PC-9 (cell line): ENCODE measurements around the gene SEL1L3. TPM values are rescaled to one million over a fixed set of nuclear protein-coding genes. Genes with fewer than 3 reads are reported as not detected.

Source experiments
- BruUV-seq: library from RNA; stranded (reverse); fragments of 400-500 nt; replicated peaks from 2 replicates; lab custom pipeline; 2021; lab: Mats Ljungman, UMichigan
- CTCF ChIA-PET: fragments of 300-600 bp; sonication (Branson Sonifier 250); formaldehyde crosslinking; loops from one replicate; lab custom pipeline; 2022; ENCODE audit warnings: antibody characterized with exemption; lab: Charles Lee
- POLR2A ChIA-PET: fragments of 300-600 bp; sonication (Branson Sonifier 250); formaldehyde crosslinking; loops from one replicate; lab custom pipeline; 2022; ENCODE audit warnings: antibody characterized with exemption; ENCODE audit not compliant: unreplicated experiment; lab: Charles Lee
- DNase-seq, 2 experiments: peaks; one replicate each; pipeline versions ENCODE4 v3.0.0 to v3.0.0-alpha.2; 2015 to 2022; ENCODE audit warnings: mixed read lengths in 1 of 2
- H2AFZ ChIP-seq: fragments of 200-600 bp; sonication (generic); 2 replicates; pipeline ENCODE4 v1.8.1; 2017; ENCODE audit warnings: antibody characterized with exemption
- H3F3A ChIP-seq: fragments of 200-600 bp; sonication (generic); 2 replicates; pipeline ENCODE4 v1.8.1; 2017; ENCODE audit warnings: antibody characterized with exemption, mild to moderate bottlenecking, low read depth; ENCODE audit not compliant: insufficient read depth
- H3K27ac ChIP-seq: fragments of 200-600 bp; sonication (generic); 2 replicates; pipeline ENCODE4 v1.6.1; 2016; ENCODE audit warnings: mixed run types
- H3K27me3 ChIP-seq: fragments of 200-600 bp; sonication (generic); 2 replicates; pipeline ENCODE4 v1.6.1; 2016; ENCODE audit warnings: low read depth, mixed run types; ENCODE audit not compliant: insufficient read depth
- H3K36me3 ChIP-seq: fragments of 200-600 bp; sonication (generic); 2 replicates; pipeline ENCODE4 v1.6.1; 2016; ENCODE audit warnings: low read depth, mixed run types
- H3K4me1 ChIP-seq: fragments of 200-600 bp; sonication (generic); replicated peaks from 2 replicates; pipeline ENCODE4 v1.6.1; 2016; ENCODE audit warnings: mixed run types; ENCODE audit not compliant: insufficient read depth
- H3K4me2 ChIP-seq: fragments of 200-600 bp; sonication (generic); 2 replicates; pipeline ENCODE4 v1.6.1; 2017; ENCODE audit warnings: mixed run types
- H3K4me3 ChIP-seq: fragments of 200-600 bp; sonication (generic); 2 replicates; pipeline ENCODE4 v1.6.1; 2016; ENCODE audit warnings: mixed run types
- H3K79me2 ChIP-seq: fragments of 200-600 bp; sonication (generic); 2 replicates; pipeline ENCODE4 v1.6.1; 2017; ENCODE audit warnings: low read depth, mixed run types
- H3K9me2 ChIP-seq: fragments of 200-600 bp; sonication (generic); 2 replicates; pipeline ENCODE4 v1.8.1; 2017; ENCODE audit warnings: mild to moderate bottlenecking; ENCODE audit not compliant: insufficient read depth
- H3K9me3 ChIP-seq: fragments of 200-600 bp; sonication (generic); 2 replicates; pipeline ENCODE4 v1.8.1; 2016; ENCODE audit warnings: low read depth; ENCODE audit not compliant: insufficient read depth
- H4K20me1 ChIP-seq: fragments of 200-600 bp; sonication (generic); 2 replicates; pipeline ENCODE4 v1.8.1; 2017; ENCODE audit not compliant: insufficient read depth
- EZH2 ChIP-seq: fragments of 200-600 bp; sonication (generic); IDR thresholded peaks from 2 replicates; pipeline ENCODE4 v1.8.0; 2017; ENCODE audit warnings: antibody characterized with exemption, low read depth
- intact Hi-C: fragments of 100-400 bp; cut with micrococcal nuclease; formaldehyde crosslinking; loops from one replicate; pipeline ENCODE4 v1.10.0; 2022; ENCODE audit not compliant: unreplicated experiment
- total RNA-seq: library from RNA; stranded (reverse); gene quantifications from 2 replicates; pipeline ENCODE4 v1.2.3, GENCODE V29; 2021
- TF ChIP-seq, protein P1 (sequence below): fragments of 200-600 bp; sonication (generic); conservative IDR thresholded peaks from 2 replicates; pipeline ENCODE4 v1.6.1; 2017; ENCODE audit warnings: mixed run types, antibody characterized with exemption, mild to moderate bottlenecking, moderate library complexity

Gene SEL1L3
- total RNA-seq, 1 experiment from 2014 or later, result 79.2 TPM

DNA sequence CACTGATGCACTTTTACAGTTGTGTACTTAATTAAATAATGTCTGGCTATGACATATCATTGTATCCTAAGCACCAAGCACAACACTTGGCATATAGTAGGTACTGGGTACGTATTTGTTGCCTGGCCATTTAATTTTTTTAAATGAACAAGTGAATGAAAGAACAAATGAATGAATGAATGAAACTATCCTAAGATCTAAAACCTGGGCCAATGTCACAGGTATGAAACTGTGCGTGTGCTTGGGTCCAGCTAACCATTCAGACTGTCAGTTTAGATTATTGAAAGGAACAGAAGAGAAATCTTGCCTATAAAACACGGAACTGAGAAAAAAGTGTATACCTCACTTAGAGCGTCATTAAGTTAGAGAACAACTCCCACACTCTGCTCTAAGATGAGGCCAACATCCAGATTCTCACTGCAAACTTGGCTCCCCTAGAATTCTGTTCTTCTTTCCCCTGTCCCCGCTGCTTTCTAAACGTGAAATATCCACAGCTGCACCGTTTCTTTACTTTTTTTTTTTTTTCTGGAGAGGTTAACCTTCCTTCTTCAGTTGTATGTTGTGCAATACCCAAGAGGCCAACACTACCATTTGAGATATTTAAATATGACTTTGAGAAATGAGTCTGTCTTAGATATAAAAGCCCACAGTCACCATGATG lies 17.3 kb upstream of the SEL1L3 start:
- DNase-seq, result no peak
- no peak overlapping the region for H2AFZ ChIP-seq
- CTCF ChIA-PET, result no interaction called here
- no peaks in the 10 kb centered on the region for H3F3A ChIP-seq
- H3K27ac ChIP-seq, result no peak overlapping the region
- H3K4me3 ChIP-seq, result no peak overlapping the region
- no peak overlapping the region for H3K4me2 ChIP-seq
- no peaks in the 10 kb centered on the region for H3K9me3 ChIP-seq
- TF ChIP-seq, protein P1, sequence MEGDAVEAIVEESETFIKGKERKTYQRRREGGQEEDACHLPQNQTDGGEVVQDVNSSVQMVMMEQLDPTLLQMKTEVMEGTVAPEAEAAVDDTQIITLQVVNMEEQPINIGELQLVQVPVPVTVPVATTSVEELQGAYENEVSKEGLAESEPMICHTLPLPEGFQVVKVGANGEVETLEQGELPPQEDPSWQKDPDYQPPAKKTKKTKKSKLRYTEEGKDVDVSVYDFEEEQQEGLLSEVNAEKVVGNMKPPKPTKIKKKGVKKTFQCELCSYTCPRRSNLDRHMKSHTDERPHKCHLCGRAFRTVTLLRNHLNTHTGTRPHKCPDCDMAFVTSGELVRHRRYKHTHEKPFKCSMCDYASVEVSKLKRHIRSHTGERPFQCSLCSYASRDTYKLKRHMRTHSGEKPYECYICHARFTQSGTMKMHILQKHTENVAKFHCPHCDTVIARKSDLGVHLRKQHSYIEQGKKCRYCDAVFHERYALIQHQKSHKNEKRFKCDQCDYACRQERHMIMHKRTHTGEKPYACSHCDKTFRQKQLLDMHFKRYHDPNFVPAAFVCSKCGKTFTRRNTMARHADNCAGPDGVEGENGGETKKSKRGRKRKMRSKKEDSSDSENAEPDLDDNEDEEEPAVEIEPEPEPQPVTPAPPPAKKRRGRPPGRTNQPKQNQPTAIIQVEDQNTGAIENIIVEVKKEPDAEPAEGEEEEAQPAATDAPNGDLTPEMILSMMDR, result no peak
- no peak for TF ChIP-seq EZH2
- POLR2A ChIA-PET, result interaction anchor here (0.7 kb wide), 1 partner anchor 1368 kb away, joined by 7 read pairs; no protein-coding TSS in a partner anchor
- no peaks in the 10 kb centered on the region for H3K79me2 ChIP-seq
- BruUV-seq, result no TSS peak
- H3K27me3 ChIP-seq, result no peaks in the 10 kb centered on the region
- H3K4me1 ChIP-seq, result no peaks in the 10 kb centered on the region
- intact Hi-C loops, result no loop called here
- no peaks in the 10 kb centered on the region for H4K20me1 ChIP-seq
- no peaks in the 10 kb centered on the region for H3K9me2 ChIP-seq
- H3K36me3 ChIP-seq, result no peaks in the 10 kb centered on the region

DNA sequence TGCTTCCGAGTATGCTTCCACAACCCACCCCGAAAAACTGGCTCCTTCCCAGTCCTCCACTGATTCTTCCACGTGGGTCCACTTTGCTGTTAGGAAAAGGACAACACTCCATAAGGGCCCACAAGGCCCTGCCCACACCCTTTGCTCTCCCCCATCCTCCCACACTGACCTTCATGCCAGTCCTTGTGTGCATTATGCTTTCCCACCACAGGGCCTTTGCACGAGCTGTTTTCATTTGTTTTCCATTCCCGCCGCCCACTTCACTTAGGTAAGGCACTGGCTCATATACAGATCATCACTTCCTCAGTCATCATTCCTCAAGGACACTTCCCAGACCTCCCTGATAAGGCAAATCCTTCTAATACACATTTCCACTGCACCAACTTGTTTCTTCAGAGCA lies 16.8 kb upstream of the SEL1L3 start:
- no TSS peak for BruUV-seq
- CTCF ChIA-PET, result no interaction called here
- no peak for DNase-seq
- no peaks in the 10 kb centered on the region for H3K9me2 ChIP-seq
- POLR2A ChIA-PET, result no interaction called here
- H3K9me3 ChIP-seq, result no peaks in the 10 kb centered on the region
- H4K20me1 ChIP-seq, result no peaks in the 10 kb centered on the region
- H3K36me3 ChIP-seq, result no peaks in the 10 kb centered on the region
- no peaks in the 10 kb centered on the region for H3K27me3 ChIP-seq
- no peaks in the 10 kb centered on the region for H3K4me1 ChIP-seq
- intact Hi-C loops, result no loop called here
- no peak overlapping the region for H2AFZ ChIP-seq
- no peak for TF ChIP-seq EZH2
- TF ChIP-seq, protein P1, result no peak
- H3K27ac ChIP-seq, result no peak overlapping the region
- H3K4me3 ChIP-seq, result no peak overlapping the region
- H3K79me2 ChIP-seq, result no peaks in the 10 kb centered on the region
- H3K4me2 ChIP-seq, result no peak overlapping the region
- H3F3A ChIP-seq, result no peaks in the 10 kb centered on the region

DNA sequence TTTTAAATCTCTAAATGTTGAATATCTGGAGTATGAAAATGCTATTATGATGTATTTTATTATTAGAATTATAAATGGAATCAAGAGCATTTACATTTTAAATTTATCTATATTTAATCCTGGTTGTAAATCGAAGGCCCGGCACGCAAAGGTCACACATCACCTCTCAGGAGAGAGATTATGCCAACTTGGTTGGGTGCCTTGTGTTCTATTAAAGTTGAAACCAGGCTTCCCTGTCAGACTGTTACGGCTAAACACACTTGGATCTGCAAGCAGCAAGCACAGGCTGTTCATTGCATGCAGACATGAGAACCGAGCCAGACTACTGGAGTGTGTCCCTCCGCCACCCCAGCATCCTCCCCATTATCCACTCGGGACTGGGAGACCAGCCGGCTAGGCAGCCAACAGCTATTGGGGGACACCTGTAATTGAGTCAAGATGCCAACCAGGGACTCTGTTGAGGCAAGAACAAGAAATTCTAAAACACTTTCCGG lies 16.4 kb upstream of the SEL1L3 start:
- BruUV-seq, result no TSS peak
- TF ChIP-seq EZH2, result no peak
- TF ChIP-seq, protein P1, result no peak
- DNase-seq, result no peak
- Histone ChIP-seq H2AFZ (no peak overlapping the region), H3F3A (no peaks in the 10 kb centered on the region), H3K27ac (no peak overlapping the region), H3K9me3 (no peaks in the 10 kb centered on the region), H3K79me2 (no peaks in the 10 kb centered on the region), H3K4me2 (no peak overlapping the region), H3K9me2 (no peaks in the 10 kb centered on the region), H3K4me1 (no peaks in the 10 kb centered on the region), H3K36me3 (no peaks in the 10 kb centered on the region), H3K27me3 (no peaks in the 10 kb centered on the region), H3K4me3 (no peak overlapping the region), H4K20me1 (no peaks in the 10 kb centered on the region)
- POLR2A ChIA-PET, result no interaction called here
- CTCF ChIA-PET, result no interaction called here
- intact Hi-C loops, result no loop called here
